OCI-M1 (cell line): ENCODE results near the gene CACNA1A.

Experiments used
- DNase-seq: peaks from one replicate; lab custom pipeline; 2025; lab: John Stamatoyannopoulos, UW

The CACNA1A gene

DNA sequence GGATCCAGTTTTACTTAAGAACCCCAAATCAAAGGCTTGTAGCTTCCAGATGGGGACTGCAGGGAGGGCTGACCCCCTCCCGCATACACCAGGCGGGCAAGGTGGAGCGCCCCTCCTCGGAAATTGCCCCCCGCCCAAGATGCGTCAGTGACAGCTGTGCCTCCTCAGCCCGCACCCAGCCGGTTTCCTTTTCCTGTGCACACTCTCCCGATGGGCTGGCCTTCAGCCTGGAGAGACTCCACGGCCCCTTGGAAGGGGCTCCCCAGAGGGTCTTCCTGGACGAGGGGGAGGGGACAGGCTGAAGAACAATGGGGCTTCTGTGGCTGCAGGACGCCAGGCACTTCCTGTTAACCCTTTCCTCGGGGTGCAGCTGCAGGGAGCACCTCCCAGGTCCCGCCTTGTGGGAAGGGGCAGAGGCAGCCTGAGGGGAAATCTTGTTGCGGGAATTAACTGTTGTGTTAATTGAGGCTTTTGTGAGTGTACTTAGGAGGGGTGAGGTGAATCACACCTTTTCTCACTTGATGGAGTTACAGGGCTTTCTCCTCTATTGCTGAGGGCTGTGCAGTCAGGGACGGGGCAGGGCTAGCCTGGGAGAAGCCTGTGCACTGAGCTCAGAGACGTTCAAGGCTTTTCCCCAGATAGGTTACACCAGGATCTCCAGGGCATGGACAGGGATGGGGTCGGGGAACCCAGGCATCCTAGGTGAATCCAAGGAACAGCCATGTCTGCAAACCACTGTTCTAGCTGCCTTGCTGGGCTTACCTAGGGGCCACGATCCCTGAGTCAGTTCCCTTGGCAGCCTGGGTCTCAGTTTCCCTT is 341.7 kb downstream of the CACNA1A start:
- DNase-seq, result peak; percentile 70

DNA sequence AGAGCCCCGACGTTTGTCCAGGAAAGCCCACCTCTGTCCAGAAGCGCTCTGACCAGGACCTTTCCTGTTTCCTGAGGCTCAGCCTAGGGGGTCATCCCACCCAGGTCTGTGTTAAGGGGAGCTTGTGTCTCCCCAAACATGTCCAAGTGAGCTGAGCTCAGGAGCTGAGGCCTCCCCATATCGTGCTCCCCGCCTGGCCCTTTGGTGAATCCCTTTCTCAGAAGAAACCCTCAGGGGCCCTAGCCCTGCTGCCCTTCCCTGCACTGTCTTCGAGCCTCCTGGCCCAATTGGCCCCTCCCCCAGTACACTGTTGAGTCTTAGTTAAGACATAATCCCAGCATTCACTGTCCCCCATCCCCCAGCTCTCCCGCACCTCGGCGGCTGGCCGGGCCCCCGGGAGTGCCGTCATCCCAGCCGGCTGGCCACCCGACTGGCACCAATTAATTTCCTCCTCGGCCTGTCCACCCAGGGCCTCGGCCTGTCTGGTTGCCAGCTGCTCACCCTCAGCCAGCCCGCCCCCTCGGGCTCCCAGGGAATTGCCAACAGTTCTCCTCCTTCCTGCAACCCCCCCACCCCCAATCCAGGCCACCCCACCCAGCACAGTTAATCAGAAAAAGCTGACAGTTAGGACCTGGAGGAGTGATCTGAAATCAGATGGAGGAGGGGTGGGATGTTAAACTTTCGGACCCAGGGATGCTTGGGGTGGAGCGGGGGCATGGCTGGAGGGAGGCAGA is 342.5 kb downstream of the CACNA1A start:
- DNase-seq, result peak; percentile 89

DNA sequence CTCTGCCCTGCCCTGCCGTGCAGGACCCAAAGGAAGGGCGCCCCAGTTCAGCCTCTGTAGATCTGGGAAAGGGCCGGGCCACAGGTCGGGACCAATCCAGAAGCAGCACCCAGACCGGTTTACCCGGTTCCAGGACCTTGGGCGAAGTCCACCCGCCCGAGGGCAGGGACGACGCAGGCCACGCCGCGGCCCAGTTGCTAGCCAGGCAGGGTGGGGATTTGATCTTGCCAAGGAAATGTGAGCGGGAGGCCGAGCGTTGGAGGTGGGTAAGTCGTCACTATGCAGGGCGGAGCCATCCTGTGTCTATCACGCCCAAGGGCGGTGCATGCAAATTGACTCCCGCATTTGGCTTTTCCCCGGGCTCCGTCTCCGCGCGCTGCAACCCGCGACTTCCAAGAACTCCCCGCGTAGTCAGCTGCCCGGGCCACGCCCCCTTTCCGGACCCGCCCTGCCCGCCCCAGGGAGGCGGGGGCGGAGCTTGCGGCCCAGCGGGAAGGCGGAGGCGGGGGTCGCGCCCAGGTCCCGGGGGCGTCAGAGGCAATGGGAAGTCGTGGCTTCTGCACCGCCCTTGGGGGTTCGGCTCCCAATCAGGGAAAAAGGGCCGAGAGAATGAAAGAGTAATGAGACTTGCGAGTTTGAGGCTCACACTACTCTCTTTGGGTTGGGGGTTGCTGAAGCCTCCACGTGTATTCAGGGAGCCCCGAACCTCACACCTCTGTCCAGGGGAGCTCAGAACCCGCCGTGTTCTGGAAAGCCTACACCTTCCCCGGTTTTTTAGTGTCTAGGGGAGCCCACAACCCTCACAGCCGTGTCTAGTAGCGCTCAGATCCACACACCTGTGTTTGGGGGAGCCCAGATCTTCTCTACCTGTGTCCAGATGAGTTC is 343.3 kb downstream of the CACNA1A start:
- DNase-seq, result peak; percentile 97

DNA sequence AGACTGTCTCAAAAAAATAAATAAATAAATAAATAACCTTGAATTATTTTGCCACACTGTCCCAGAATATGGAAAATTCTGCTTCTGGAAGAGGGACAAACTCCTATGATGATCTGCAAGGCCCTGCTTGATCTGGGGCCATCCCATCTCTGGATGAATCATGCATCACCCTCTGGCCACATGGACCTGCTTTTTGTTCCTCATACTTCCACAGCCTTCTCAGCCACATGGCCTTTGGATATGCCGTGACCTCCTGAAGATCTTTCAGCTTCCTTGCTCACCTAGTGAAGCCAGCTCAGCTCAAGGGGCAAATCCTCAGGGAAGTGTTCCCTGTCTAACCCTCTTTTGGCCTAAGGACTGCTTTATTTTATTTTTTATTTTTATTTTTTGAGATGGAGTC is 345.7 kb downstream of the CACNA1A start:
- DNase-seq, result no peak

DNA sequence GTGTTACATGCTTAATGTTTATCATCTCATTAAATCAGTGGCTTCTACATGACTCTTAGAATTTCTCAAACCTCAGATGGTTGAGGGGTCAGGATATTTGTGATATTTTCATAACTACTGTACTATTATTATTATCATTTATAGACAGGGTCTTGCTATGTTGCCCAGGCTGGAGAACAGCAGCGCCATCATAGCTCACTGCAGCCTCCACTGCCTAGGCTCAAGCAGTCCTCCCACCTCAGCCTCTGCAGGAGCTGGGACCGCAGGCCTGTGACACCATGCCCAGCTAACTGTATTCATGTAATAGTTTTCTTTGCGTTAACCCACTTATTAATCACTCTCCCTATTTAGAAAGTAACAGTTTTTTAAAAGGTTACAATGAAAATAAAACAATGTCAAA is 346.6 kb downstream of the CACNA1A start:
- DNase-seq, result no peak
